Ovary (tissue), 3 donors: ENCODE measurements around the gene KEL.

Source experiments
- CTCF ChIP-seq, 3 donors: fragments of 450-650 bp in 2 of 3; fragments of 200-600 bp in 1 of 3; IDR thresholded peaks; one replicate each; pipeline versions ENCODE4 v1.5.1 to v1.8.0; 2016 to 2022; ENCODE audit warnings: antibody characterized with exemption in 3 of 3, mild to moderate bottlenecking in 1 of 3
- EP300 ChIP-seq: sonication (generic); formaldehyde crosslinking; IDR thresholded peaks from one replicate; pipeline ENCODE4 v1.6.1; 2017; ENCODE audit warnings: antibody characterized with exemption
- POLR2A ChIP-seq: fragments of 450-650 bp; IDR thresholded peaks from one replicate; pipeline ENCODE4 v1.6.1; 2017; ENCODE audit warnings: antibody characterized with exemption, mild to moderate bottlenecking, moderate library complexity
- donor health status: DM: no; HTN: no; CAD: no.

GRCh38 chr7:142923391-142923790 is 38.8 kb downstream of the KEL start:
- TF ChIP-seq CTCF (IDR thresholded peaks at IDR 0.05): no peak
- TF ChIP-seq EP300: no peak
- no peak for TF ChIP-seq POLR2A
